Esophagus squamous epithelium (tissue), 4 donors: ENCODE data around the gene EPS8L1.

Experiments
- POLR2A ChIP-seq, 4 donors: fragments of 450-650 bp; IDR thresholded peaks; one replicate each; pipeline ENCODE4 v1.6.1; 2017; ENCODE audit warnings: antibody characterized with exemption in 4 of 4, mild to moderate bottlenecking in 4 of 4, moderate library complexity in 3 of 4
- TF ChIP-seq, protein P1 (sequence below), 6 experiments: fragments of 450-650 bp in 4 of 6; fragments of 200-600 bp in 2 of 6; sonication (generic) in 2 of 6; IDR thresholded peaks; one replicate each; pipeline ENCODE4 v1.5.1; 2016 to 2019; ENCODE audit warnings: antibody characterized with exemption in 6 of 6, mild to moderate bottlenecking in 4 of 6, moderate library complexity in 4 of 6

- TF ChIP-seq, protein P1, sequence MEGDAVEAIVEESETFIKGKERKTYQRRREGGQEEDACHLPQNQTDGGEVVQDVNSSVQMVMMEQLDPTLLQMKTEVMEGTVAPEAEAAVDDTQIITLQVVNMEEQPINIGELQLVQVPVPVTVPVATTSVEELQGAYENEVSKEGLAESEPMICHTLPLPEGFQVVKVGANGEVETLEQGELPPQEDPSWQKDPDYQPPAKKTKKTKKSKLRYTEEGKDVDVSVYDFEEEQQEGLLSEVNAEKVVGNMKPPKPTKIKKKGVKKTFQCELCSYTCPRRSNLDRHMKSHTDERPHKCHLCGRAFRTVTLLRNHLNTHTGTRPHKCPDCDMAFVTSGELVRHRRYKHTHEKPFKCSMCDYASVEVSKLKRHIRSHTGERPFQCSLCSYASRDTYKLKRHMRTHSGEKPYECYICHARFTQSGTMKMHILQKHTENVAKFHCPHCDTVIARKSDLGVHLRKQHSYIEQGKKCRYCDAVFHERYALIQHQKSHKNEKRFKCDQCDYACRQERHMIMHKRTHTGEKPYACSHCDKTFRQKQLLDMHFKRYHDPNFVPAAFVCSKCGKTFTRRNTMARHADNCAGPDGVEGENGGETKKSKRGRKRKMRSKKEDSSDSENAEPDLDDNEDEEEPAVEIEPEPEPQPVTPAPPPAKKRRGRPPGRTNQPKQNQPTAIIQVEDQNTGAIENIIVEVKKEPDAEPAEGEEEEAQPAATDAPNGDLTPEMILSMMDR (IDR thresholded peaks at IDR 0.05) = no peak
- no peak for TF ChIP-seq POLR2A (IDR thresholded peaks at IDR 0.05)
Measured at GRCh38 chr19:55095260-55096060, 19.8 kb downstream of the EPS8L1 start.
